ENCODE data around the gene PRCC. TPM values are rescaled to one million over a fixed set of nuclear protein-coding genes. Genes with fewer than 3 reads are reported as not detected.
"Not testable (repeated sequence)": the region's sequence is repeated elsewhere in the genome, so short reads cannot be mapped to it uniquely, and the experiment has no call there.

Gene PRCC
- total and polyA plus RNA-seq, 8 donors, result 18.5 to 41.6 (median 21.8) TPM

- intact Hi-C loops (cut with DNase I), result no loop called here
- DNase-seq, result peak; percentile 96 to 99 (median 98)
- Histone ChIP-seq H3K4me1 (peaks cover 18 to 29% (median 22%) of the 10 kb centered on the region in 3 donors), H3K9me3 (no peaks in the 10 kb centered on the region), H3K27me3 (no peaks in the 10 kb centered on the region), H3K27ac (peak overlapping the region; percentile 65 to 95 (median 92)), H3K4me3 (peak overlapping the region; percentile 61 to 98 (median 96)), H3K36me3 (no peaks in the 10 kb centered on the region)
- WGBS, 2 donors, result 0% methylated on average over 52 to 68 of the region's 68 CpGs
- TF ChIP-seq CTCF (IDR thresholded peaks at IDR 0.05), result no peak
- FAIRE-seq, result no peak
- ATAC-seq, result peak; percentile 80 to 84 (median 82)
Observed at GRCh38 chr1:156751757-156752481, 15.4 kb upstream of the PRCC start.

DNA sequence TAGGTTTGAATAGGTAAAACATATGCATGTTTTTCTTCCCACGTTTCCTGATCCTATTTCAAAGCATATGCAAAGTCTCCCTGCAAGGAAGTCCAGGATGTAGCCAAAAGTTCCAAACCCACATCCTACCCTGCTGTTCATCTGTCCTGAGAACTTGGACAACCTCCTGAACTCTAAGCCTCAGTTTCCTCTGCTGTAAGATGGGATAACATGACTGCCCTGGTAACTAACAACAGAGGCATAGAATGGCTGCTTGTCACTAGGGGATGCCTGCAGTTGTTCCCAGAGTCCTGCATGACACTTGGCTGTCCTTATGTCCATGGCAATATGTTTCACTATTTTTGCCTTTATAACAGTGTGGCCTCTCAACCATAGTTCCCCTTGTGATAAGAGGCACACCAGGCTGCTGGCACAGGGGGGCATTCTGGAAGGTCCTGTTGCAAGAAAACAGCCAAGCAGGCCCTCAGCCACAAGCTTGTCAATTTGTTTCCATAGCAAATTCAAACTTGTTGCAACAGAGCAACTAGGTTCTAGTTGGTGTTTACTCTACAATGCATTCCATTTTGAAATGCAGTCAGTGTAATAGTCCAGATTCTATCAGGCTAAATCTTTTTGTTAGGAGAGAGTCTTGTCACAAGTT lies 14.4 kb upstream of the PRCC start:
- no peaks in the 10 kb centered on the region for H3K9me3 ChIP-seq
- peak overlapping the region in 1 of 4 donors; percentile 23 for H3K27ac ChIP-seq
- ATAC-seq (no peak), FAIRE-seq (no peak), DNase-seq (no peak)
- WGBS, 2 donors, result 7% methylated on average over 1 of the region's 1 CpG
- no peak for TF ChIP-seq CTCF (IDR thresholded peaks at IDR 0.05)
- no peaks in the 10 kb centered on the region for H3K36me3 ChIP-seq
- intact Hi-C loops (cut with DNase I), result no loop called here
- H3K4me3 ChIP-seq, result peak overlapping the region; percentile 61 to 98 (median 96)
- peaks cover 14 to 23% (median 17%) of the 10 kb centered on the region in 3 donors for H3K4me1 ChIP-seq
- H3K27me3 ChIP-seq, result no peaks in the 10 kb centered on the region

GRCh38 chr1:156754219-156754618 lies 13.1 kb upstream of the PRCC start:
- no peak for ATAC-seq
- DNase-seq, result no peak
- no peak overlapping the region for H3K4me3 ChIP-seq
- FAIRE-seq, result no peak
- 82 to 89% methylated on average over 8 of the region's 8 CpGs for WGBS, 2 donors
- H3K36me3 ChIP-seq, result no peaks in the 10 kb centered on the region
- peaks cover 5 to 14% (median 6%) of the 10 kb centered on the region in 3 donors for H3K4me1 ChIP-seq
- no peaks in the 10 kb centered on the region for H3K27me3 ChIP-seq
- no peak for TF ChIP-seq CTCF (IDR thresholded peaks at IDR 0.05)
- H3K27ac ChIP-seq, result no peak overlapping the region
- intact Hi-C loops (cut with DNase I), result no loop called here
- H3K9me3 ChIP-seq, result no peaks in the 10 kb centered on the region

- WGBS, 2 donors, result 73 to 77% methylated on average over 5 of the region's 5 CpGs
- Histone ChIP-seq H3K9me3 (no peaks in the 10 kb centered on the region), H3K4me1 (peaks cover 0 to 10% (median 6%) of the 10 kb centered on the region in 3 donors), H3K27me3 (no peaks in the 10 kb centered on the region), H3K36me3 (no peaks in the 10 kb centered on the region), H3K4me3 (no peak overlapping the region), H3K27ac (no peak overlapping the region)
- DNase-seq, result no peak
- no peak for TF ChIP-seq CTCF (IDR thresholded peaks at IDR 0.05)
- intact Hi-C loops (cut with DNase I), result no loop called here
- FAIRE-seq, result no peak
- no peak for ATAC-seq
Observed at GRCh38 chr1:156755527-156755950, 11.8 kb upstream of the PRCC start.

GRCh38 chr1:156756355-156756754 lies 11.0 kb upstream of the PRCC start:
- no peak for DNase-seq
- no peak for FAIRE-seq
- intact Hi-C loops (cut with DNase I), result no loop called here
- no peaks in the 10 kb centered on the region for H3K9me3 ChIP-seq
- 91 to 97% methylated on average over 1 of the region's 1 CpG for WGBS, 2 donors
- no peak for ATAC-seq
- H3K27ac ChIP-seq, result no peak overlapping the region
- H3K4me3 ChIP-seq, result no peak overlapping the region
- peaks cover 0 to 10% (median 6%) of the 10 kb centered on the region in 3 donors for H3K4me1 ChIP-seq
- H3K36me3 ChIP-seq, result no peaks in the 10 kb centered on the region
- TF ChIP-seq CTCF (IDR thresholded peaks at IDR 0.05), result no peak
- no peaks in the 10 kb centered on the region for H3K27me3 ChIP-seq

GRCh38 chr1:156757572-156758253 lies 9.6 kb upstream of the PRCC start:
- FAIRE-seq; ATAC-seq; H3K9me3 ChIP-seq; H3K36me3 ChIP-seq; H3K27ac ChIP-seq; H3K4me3 ChIP-seq; H3K27me3 ChIP-seq; intact Hi-C loops (cut with DNase I); H3K4me1 ChIP-seq: not testable (repeated sequence)
- DNase-seq, result peak in 1 of 6 donors; percentile 2
- WGBS, 2 donors, result 90 to 96% methylated on average over 10 of the region's 10 CpGs
